Hindlimb muscle (tissue), 1 donor: Measurements from ENCODE around the gene COMMD8. TPM values are rescaled to one million over a fixed set of nuclear protein-coding genes. Genes with fewer than 3 reads are reported as not detected.
"Not testable (repeated sequence)": the region's sequence is repeated elsewhere in the genome, so short reads cannot be mapped to it uniquely, and the experiment has no call there.

Experiments
- DNase-seq: peaks from one replicate; pipeline ENCODE4 v3.0.0-alpha.2; 2013
- polyA plus RNA-seq: library from polyadenylated mRNA; unstranded; fragments of 120-200 nt; gene quantifications from one replicate; pipeline ENCODE4 v1.2.1, GENCODE V29; 2013; ENCODE audit not compliant: insufficient read length

COMMD8 gene
- 14.9 TPM for polyA plus RNA-seq

DNA sequence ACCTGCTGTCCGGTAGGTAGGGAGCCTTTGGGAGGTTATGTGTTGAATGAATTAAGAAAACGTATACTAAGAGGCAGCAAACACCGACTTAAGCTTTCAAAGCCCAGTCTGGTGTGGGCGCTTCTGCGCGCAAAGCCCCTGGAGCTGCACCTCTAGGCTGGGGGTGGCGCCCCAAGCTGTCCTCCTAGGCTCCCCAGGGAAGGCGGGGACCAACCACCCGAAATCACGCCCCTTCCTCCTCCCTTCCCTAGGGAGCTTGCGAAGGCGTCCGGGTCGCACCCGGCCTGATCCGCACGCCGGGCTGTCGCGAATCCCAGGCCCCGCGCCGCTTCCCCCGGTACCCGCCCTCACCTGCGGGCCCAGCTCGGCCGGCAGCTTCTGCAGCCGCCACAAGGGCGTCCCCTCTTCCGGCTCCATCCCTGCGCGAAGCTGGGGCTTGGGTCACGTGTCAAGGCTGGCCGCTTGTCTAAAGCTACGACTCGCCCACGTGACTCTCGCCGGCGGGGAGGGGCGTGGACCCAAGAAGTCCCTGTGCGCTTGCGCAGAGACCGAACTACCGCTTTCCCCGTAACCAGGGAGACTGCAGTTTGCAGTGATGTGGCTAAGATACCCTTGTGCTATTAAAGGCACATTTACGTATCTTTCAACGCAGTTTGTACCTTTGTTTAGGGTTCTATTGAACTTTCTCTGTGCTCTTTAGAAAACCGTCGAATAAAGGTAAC is at the start of gene COMMD8:
COMMD8 (minus strand) TSS at position 468 of the 722 bp plus-strand sequence; CDS start at position 417, 51 bp downstream.
- DNase-seq = peak; percentile 95

DNA sequence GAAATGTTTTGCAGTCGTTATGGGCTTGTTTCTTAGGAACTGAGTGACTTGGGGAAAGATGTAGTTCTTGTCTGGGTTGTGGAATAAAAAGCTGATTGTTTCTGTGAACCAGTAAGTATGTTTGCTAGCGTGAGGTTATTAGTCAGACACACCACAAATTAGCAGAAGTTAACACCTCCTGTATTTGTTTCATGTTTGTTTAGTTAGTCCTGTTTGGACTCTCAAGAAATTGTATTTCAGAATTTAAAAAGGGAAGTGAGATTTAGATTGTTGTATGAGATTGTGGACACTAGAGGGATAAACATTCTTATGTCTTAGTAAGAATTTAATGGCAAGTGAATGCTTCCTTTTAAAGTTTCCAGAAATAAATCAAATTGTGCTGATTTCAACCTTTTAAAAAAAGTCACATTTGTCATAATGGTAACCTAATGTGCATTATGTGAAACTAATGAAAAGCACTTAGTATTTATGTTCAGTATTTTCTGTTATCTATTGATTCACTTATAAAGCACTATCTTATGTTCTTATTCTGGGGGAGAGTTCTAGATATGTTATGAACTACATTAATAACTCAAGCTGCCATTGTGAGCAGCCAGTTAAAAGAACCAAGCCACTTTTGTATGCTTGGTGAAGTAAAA is 47.1 kb upstream of the COMMD8 start:
- DNase-seq = no peak

DNA sequence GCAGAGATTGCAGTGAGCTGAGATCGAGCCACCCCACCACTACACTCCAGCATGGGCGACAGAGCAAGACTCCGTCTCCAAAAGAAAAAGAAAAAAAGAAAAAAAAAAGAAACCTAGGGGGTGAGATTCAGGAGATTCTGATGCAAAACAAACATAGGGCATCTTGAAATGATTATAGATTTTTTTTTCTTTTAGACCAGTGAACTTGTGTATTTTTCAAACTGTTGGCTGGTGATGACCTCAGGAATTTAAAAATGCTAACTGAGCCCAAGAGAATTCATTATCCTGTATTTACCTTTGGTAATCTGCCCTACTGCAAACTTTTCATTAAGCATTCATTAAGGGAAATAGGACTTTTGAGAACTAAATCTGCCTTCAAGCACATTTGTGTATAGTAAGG is 42.2 kb upstream of the COMMD8 start:
- no peak for DNase-seq

DNA sequence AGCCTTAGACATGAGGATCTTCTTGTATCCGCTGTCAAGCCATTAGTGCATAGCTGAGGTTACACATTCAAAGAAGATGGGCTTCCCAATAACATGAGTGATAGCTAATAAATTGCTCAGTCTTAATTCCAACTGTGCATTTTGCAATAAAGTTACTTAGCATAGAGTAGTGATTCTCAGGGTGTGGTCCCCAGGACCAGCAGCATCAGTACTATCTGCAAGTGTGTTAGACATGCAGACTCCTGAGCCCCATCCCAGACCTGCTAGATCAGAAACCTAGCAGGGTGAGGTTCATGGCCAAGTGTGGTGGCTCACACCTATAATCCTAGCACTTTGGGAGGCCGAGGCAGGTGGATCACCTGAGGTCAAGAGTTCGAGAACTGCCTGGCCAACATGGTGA is 41.6 kb upstream of the COMMD8 start:
- DNase-seq = no peak

DNA sequence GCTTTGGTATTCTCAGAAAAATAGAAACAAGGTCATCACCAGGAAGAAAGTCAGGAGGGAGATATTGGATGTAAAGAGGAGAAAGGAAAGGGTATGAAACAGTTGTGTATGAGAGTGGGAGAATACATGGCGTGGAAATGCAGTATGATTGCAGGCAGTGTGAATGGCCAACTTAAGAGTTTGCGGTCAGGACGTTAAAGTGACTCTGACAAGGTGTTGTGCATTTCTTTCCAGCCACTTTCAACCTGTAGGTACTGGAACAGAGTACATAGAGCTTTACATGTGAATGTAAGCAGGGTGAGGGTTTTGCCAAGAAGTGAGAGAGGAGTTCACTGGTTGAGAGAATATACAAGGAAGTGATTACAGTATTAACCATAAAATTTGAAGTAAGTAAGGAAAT is 37.3 kb upstream of the COMMD8 start:
- DNase-seq = no peak

DNA sequence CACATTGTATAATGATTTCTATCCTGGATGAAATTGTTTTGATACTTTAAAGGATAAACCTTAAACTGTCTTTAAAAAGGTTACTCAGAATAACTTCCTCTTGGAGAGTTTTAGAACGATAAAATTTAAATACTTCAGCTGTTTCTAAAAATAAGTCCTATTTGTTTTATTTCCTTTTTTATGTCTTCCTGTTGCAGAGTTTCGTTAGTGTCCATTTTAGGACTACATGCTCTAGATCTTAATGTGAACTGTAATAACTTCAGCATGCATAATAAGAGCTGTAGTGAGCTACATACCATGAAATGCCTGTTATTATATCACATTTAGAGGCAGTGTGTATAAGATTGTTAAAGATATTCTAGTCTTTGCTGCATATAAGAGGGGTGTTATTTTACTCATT is 36.2 kb upstream of the COMMD8 start:
- DNase-seq = no peak

DNA sequence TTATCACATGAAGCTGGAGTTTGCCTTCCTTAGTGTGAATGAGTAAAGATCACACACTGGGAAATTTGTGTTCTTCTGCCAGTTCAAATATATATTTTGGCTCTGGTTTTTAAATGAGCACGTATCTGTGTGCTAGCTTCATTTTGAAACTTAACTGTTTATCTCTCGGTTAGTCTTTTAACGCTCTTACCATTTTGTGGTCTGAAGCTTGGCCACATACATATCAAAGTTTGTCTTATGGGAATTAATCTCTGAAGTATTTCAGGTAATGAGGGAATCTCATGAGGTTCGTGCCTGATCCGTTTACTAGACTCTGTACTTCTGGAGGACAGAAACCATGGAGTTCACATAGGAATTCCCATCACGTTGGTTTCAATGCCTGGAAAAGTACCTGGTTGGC is 35.4 kb upstream of the COMMD8 start:
- no peak for DNase-seq

DNA sequence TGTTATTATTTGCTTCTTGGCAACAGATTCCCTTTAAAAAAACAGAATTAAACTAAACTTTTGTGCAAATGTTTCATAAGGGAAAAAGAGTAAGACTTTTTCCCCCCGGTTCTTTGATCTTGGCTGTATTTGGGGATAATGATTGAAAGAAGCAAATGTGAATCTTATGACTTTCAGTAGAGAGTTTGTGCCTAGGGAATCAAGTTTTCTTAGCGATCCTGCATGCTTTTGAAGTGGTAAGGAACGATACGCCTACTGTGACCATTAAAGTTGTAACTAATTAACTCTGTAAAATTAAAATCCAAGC is 30.6 kb upstream of the COMMD8 start:
- no peak for DNase-seq

DNA sequence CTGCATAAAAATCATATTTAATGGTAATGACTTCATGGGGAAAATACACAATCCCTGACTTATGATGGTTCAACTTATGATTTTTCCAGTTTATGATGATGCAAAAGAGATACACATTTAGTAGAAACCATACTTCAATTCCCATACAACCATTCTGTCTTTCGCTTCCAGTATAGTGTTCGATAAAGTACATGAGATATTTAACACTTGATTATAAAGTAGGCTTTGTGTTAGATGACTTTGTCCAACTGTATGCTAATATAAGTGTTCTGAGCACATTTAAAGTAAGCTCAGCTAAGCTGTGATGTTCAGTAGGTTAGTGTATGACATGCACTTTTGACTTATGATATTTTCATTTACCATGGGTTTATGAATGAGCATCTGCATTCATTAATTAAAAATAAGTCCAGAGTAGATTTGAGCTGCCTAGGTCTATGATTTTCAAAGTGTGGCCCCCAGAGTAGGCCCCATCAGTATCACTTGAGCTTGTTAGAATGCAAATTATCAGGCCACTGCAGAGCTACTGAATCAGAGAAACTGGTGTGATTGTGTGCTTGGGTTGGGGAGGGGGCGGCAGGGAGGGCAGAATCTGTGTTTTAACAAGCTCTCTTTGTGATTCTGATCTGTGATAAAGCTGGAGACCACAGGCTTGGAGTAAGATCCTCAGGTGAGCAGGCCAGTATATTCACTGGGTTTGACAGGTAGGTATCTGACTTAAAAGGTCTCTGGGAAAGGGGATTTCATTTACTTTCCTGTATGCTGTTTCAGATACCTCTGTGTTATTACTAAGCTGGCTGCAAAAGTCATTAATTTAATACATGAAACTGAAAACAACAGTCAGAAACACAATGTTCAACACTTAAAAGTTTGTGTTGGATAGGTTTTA is 30.0 kb upstream of the COMMD8 start:
- no peak for DNase-seq

DNA sequence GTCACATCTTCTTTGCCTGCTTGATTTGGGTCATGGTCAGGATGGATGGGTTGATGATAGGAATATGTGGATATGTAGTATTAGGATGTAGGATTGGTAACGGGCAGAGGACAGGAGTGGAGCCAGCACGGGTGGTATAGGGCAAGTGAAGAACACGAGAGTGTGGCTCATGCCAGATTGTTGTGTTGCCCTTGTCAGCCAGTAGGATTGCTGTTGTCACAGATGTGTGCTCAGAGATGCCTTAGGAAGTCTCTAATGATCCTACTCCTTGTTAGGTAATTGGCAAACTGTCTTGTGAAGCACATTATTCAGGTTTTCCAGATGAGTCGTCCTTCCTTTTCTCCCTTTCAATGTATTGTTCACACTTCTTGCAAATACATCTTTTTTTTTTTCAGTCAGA is 27.0 kb upstream of the COMMD8 start:
- DNase-seq = no peak

DNA sequence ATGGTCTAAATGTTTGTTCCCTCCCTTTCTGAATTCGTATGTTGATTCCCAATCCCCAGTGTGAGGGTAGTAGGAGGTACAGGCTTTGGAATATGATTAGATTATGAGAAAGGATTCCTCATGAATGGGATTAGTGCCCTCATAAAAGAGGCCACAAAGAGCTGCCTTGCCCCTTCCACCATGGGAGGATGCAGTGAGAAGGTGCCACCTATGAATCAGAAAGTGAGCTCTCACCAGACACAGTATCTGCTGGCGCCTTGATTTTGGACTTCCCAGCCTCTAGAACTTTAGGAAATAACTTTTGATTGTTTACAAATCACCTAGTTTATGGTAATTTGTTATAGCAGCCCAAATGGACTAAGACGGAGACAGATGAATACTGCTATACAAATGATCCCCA is 25.2 kb upstream of the COMMD8 start:
- DNase-seq = no peak

DNA sequence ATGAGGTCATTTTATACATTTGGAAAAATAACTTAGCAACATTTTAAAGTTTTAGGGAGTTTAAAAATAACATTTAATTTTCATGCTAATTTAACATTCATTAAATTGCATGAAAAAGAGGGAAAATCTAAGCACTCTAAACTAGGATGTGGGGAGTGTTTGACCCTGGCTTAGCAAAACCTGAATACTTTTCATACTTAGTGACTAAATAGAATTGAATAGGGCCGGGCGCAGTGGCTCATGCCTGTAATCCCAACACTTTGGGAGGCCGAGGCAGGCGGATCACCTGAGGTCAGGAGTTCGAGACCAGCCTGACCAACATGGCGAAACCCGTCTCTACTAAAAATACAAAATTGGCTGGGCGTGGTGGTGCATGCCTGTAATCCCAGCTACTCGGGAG is 23.2 kb upstream of the COMMD8 start:
- DNase-seq = not testable (repeated sequence)

DNA sequence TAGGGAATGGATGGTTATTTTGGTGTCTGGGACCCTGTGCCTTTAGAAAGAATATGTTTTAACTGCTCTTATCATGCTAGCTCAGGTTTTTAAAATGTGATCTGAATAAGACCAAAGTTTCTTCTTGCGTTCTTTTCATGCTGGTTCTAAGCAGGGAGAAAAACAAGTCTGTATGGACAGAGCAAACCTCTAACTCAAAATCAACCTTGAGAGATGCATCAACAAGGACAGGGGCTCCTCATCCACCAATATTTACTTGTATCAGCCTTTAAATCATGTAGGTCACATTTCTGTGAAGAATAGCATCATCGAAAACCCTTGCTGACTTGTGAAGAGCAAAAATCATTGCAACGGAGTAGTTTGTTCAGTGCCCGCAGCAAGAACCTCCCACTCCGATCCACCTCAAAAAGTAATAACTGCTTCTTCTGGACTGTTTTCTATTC is 22.8 kb upstream of the COMMD8 start:
- peak; percentile 20 for DNase-seq

DNA sequence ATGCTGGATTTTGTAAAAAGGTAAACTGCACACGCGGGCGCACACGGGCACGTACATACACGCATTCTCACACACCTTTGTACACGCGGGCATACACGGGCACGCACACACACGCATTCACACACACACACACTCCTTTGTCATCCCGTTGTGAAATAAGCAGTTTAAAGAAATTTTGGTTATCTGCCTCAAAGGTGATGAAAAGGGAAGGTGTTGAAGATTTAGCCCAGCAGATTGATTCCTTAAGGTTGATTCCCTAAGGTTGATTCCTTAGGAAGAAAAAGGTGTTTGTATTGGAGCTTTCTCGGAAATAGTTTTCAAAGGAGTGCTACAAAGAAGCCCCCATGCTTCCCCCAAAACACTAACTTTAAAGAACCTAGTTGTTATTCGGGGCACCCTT is 22.3 kb upstream of the COMMD8 start:
- DNase-seq = peak; percentile 29

DNA sequence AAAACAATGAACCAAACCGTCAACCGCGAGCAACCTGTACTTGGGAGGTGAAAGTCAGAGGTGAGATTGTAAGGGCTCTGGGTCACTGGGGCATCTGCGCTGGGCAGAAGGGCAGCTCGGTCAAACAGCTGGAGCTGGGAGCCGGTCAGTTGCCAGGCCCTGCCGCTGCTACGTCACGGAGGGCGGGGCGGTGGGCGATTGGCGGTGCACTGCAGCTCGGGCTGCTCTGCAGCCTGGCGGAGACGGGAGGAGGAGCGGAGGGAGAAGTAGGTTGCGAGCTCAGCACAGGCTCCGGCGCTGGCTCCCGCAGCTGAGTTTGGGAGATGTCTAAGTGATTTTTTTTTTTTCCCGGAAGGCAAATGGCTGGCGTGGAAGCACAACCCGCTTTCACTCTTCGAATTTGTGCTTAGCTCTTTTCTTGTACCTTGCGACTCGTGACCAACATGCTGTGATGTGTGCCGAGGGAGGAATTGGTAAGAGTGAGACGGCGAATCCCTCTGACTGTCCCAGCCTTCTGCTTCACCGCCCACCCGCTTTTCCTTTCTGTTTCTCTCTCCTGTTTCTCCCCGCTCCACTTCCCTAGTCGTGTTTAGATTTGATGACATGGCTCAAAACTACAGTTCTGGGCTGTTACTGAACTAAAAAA is 21.7 kb upstream of the COMMD8 start, which contains the start of gene ATP10D:
ATP10D (plus strand) TSS at position 229 of the 646 bp plus-strand sequence. CDS start 27,266 bp downstream, outside the sequence.
- DNase-seq = peak; percentile 96

DNA sequence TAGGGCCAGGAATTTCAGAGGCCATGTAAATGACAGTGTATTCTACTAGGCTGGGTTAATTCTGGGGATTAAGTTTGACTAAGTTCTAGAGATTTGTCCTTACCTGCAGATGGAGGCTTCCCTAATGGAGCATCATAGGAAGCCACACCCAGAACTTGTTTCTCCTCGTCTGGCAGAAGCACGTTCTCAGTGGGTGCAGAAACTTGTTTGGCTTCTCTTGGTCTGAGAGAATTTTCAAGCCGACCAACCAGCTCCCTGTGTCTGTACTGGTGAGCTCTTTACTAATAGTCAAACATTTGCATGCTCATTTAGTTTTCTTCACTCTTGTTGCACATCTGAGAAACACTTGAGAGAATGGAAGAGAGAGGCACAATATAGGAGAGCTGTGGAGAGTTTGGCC is 20.7 kb upstream of the COMMD8 start:
- no peak for DNase-seq

DNA sequence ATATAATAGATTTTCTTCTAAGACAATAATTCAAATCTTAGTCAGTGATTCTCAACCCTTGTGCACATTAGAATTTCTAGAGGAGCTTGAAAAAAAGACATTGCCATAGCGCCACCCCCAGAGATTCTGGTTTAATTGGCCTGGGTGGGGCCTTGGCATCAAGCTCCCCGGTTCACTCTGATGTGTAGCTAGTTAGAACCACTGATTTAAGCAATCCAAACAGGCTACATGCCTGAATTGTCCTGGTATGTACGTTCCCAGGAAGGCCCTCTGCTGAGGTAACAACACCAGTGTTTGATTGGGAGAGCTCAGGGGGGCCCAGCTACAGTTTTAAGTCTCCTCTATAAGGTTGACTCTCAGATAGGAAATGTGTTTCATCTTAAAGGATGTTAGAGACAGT is 20.2 kb upstream of the COMMD8 start:
- no peak for DNase-seq

DNA sequence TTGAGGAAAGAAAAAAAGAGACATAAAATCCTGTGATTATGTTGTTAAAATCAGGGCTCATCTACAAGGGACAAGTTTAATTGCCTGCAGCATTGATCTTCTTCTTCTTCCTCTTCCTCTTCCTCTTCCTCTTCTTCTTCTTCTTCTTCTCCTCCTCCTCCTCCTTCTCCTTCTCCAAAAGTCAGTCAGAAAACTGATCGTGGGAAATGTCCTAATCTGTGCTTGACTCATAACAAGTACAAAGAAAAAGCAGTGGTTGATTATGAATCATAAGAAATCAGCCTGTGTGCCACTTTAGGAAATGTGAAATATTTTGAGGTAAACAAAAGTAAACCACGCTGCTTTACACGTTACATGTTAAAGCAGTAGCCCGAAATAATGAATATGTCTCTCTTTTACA is 18.8 kb upstream of the COMMD8 start:
- DNase-seq = no peak

DNA sequence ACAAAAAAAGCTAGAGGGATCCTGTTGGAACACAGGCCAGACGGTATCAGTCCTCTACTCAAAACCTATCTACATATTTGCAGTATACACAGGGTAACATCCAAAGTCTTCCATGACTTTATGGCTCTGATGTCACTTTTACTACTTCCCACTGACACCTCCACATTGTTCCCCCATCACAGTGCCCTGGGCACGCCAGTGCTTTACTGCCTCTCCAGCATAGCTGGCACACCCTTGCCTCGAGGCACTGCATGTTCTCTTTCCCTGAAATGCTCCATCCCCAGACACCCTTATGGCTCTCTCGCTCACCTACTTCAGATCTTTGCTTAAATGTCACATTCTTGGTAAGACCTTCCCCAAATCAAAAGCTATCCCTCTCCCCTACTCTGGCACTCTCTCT is 15.3 kb upstream of the COMMD8 start:
- no peak for DNase-seq

DNA sequence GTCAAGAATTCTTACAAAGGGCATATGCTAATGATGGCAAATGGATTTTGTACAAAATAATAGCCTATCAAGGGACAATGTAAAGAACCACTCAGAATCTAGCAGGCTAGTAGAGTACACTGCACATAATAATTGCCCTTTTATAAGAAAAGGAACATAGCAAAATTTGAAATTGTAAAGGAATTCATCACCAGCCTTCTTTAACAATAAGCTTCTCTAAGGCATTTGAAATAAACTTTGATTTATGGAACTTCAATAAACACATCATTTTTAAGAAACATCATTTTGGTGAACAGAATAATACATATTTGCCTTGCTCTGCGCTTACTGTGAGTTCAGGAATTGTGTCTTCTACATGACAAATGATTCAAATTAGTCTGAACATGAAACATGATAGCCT is 11.9 kb upstream of the COMMD8 start:
- no peak for DNase-seq

DNA sequence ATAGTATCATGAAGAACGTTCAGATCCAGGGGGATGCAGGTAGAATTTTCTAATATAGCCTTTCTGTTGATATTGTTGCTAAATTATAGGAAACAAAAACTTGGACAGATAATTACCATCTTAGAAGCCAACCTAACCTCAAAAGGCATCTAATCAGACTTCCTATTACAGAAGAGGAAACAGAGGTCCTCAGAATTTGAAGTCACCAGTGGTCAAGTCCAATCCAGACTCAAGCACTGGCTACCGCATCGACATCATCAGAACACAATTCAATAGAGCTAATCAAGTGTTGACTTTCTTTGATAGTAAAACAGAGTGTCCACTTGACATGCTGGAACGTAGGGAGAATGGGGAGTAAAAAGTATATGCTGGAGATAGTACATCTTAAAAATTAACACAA is 11.3 kb upstream of the COMMD8 start:
- no peak for DNase-seq

DNA sequence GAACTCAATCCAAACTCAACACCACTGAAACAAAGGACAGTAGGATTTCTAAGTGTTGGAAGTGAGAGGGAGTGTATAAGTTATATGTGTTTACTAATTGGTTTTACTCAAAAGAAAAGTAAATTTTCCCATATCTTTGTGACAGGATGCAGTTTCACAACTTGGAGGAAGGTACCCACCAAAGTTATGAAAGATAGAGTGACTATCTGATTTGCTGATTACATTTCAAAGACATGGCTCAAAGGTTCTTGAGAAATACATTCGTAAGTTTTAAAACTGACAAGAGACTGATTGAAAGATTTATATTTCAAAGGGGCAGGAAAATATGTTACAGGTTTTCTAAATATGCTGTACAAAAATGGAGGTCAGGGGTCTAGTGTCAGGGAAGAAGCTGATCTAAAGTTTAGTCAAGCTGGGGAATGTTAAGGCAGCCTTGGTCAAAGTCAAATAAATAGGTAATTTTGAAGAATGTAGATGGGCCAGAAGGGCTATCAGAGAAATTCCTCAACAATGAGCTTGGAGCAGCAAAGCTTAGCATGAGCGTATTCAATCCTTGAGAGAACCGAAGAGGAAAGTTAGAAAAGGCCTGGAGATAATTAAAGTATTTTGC is 9.7 kb upstream of the COMMD8 start:
- DNase-seq = no peak
